ENCODE data around the gene EIF4G2.

GRCh38 chr11:10762185-10762584 lies 46.5 kb downstream of the EIF4G2 start:
- TF ChIP-seq CTCF (IDR thresholded peaks at IDR 0.05) = no peak
- TF ChIP-seq POLR2A (IDR thresholded peaks at IDR 0.05) = no peak

Data from tibial nerve (tissue), 3 donors.